ENCODE data around the gene CAMK2D. TPM values are rescaled to one million over a fixed set of nuclear protein-coding genes. Genes with fewer than 3 reads are reported as not detected.

CAMK2D gene
- total and polyA plus RNA-seq, 2 donors (not counting 1 experiment from before 2014, with no cell fraction given): 120 to 262 TPM

DNA sequence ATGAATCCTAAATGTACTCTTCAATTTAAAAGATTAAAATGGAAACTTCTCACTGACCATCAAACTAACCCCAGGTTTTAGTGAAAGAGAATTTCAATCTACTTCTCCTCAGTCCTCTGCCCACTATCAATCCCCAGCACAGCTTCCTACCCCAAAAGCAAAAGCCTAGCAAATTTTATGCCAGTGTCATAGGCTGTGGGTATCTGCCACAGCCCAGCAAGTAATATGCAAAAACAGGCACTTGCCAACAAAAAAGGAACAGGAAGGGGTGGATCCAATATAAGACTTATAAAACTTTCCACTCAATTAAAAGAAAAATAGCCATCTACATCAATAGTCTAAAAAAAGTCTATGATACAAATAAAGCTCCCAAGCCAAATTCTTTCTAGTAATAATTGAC, 22.3 kb downstream of the CAMK2D start:
- Histone ChIP-seq H3K9me3 (ENCODE audit: control insufficient read depth, insufficient read depth, low read depth, low read length) (no peaks in the 10 kb centered on the region), H2AFZ (ENCODE audit: low read length) (no peak overlapping the region), H3K4me2 (ENCODE audit: extremely low read depth, insufficient read depth, low read length) (no peak overlapping the region), H3K79me2 (ENCODE audit: control insufficient read depth, insufficient read depth, low read length) (peaks cover 76% of the 10 kb centered on the region), H3K36me3 (ENCODE audit: control insufficient read depth, insufficient read depth, low read length) (peaks cover 2% of the 10 kb centered on the region), H3K9ac (ENCODE audit: insufficient read depth, low read length) (no peak overlapping the region), H3K4me1 (ENCODE audit: control insufficient read depth, extremely low read depth, insufficient read depth, low read length) (no peaks in the 10 kb centered on the region), H3K4me3 (replicated peaks in 1 of 4; ENCODE audit: control extremely low read depth in 1 of 4, insufficient read depth in 1 of 4, low read depth in 3 of 4, low read length in 4 of 4) (no peak overlapping the region), H3K27ac (ENCODE audit: insufficient read depth, low read length) (no peak overlapping the region), H3K27me3 (ENCODE audit: control insufficient read depth, insufficient read depth, low read length) (no peaks in the 10 kb centered on the region), H4K20me1 (ENCODE audit: control insufficient read depth, extremely low read depth, insufficient read depth, low read length) (no peaks in the 10 kb centered on the region)
- TF ChIP-seq CTCF (conservative IDR thresholded peaks at IDR 0.05 in 1 of 2, IDR thresholded peaks at IDR 0.05 in 1 of 2; ENCODE audit: low read depth in 1 of 2, low read length in 2 of 2): no peak
- no peak for TF ChIP-seq EZH2 (IDR thresholded peaks at IDR 0.05; ENCODE audit: low read length, missing control alignments)
- DNase-seq (ENCODE audit: low read depth in 2 of 2): no peak

GRCh38 chr4:113738251-113738650, 23.3 kb downstream of the CAMK2D start:
- Histone ChIP-seq H3K27me3 (ENCODE audit: control insufficient read depth, insufficient read depth, low read length) (no peaks in the 10 kb centered on the region), H3K27ac (ENCODE audit: insufficient read depth, low read length) (no peak overlapping the region), H3K79me2 (ENCODE audit: control insufficient read depth, insufficient read depth, low read length) (peaks cover 76% of the 10 kb centered on the region), H3K36me3 (ENCODE audit: control insufficient read depth, insufficient read depth, low read length) (peaks cover 2% of the 10 kb centered on the region), H3K9me3 (ENCODE audit: control insufficient read depth, insufficient read depth, low read depth, low read length) (no peaks in the 10 kb centered on the region), H4K20me1 (ENCODE audit: control insufficient read depth, extremely low read depth, insufficient read depth, low read length) (no peaks in the 10 kb centered on the region), H3K9ac (ENCODE audit: insufficient read depth, low read length) (no peak overlapping the region), H3K4me1 (ENCODE audit: control insufficient read depth, extremely low read depth, insufficient read depth, low read length) (no peaks in the 10 kb centered on the region), H3K4me2 (ENCODE audit: extremely low read depth, insufficient read depth, low read length) (no peak overlapping the region), H3K4me3 (replicated peaks in 1 of 4; ENCODE audit: control extremely low read depth in 1 of 4, insufficient read depth in 1 of 4, low read depth in 3 of 4, low read length in 4 of 4) (no peak overlapping the region), H2AFZ (ENCODE audit: low read length) (no peak overlapping the region)
- DNase-seq (ENCODE audit: low read depth in 2 of 2): peak; percentile 84 to 88
- no peak for TF ChIP-seq CTCF (conservative IDR thresholded peaks at IDR 0.05 in 1 of 2, IDR thresholded peaks at IDR 0.05 in 1 of 2; ENCODE audit: low read depth in 1 of 2, low read length in 2 of 2)
- no peak for TF ChIP-seq EZH2 (IDR thresholded peaks at IDR 0.05; ENCODE audit: low read length, missing control alignments)

DNA sequence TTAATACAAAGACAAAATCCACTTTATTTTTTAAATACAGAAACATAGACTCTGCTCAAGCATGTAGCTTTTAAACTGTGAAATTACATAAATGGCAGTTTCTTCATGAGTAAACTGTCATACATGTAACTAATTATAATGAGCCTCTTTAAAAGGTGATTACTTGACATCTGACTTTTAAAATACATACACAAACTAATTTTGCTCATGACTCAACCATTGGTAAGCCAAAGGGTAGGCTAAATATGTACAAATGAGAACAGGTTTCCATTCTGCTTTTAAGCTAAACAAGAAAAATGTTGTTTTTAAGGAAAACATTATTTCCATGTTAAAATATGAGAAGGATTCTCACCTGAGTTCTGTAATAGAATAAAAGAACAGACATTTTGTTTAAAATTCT, 27.9 kb downstream of the CAMK2D start:
- Histone ChIP-seq H3K4me3 (replicated peaks in 1 of 4; ENCODE audit: control extremely low read depth in 1 of 4, insufficient read depth in 1 of 4, low read depth in 3 of 4, low read length in 4 of 4) (no peak overlapping the region), H3K4me2 (ENCODE audit: extremely low read depth, insufficient read depth, low read length) (no peak overlapping the region), H3K9ac (ENCODE audit: insufficient read depth, low read length) (no peak overlapping the region), H4K20me1 (ENCODE audit: control insufficient read depth, extremely low read depth, insufficient read depth, low read length) (no peaks in the 10 kb centered on the region), H3K9me3 (ENCODE audit: control insufficient read depth, insufficient read depth, low read depth, low read length) (no peaks in the 10 kb centered on the region), H3K27ac (ENCODE audit: insufficient read depth, low read length) (no peak overlapping the region), H3K36me3 (ENCODE audit: control insufficient read depth, insufficient read depth, low read length) (no peaks in the 10 kb centered on the region), H3K79me2 (ENCODE audit: control insufficient read depth, insufficient read depth, low read length) (peaks cover 75% of the 10 kb centered on the region), H2AFZ (ENCODE audit: low read length) (no peak overlapping the region), H3K27me3 (ENCODE audit: control insufficient read depth, insufficient read depth, low read length) (no peaks in the 10 kb centered on the region), H3K4me1 (ENCODE audit: control insufficient read depth, extremely low read depth, insufficient read depth, low read length) (no peaks in the 10 kb centered on the region)
- TF ChIP-seq CTCF (conservative IDR thresholded peaks at IDR 0.05 in 1 of 2, IDR thresholded peaks at IDR 0.05 in 1 of 2; ENCODE audit: low read depth in 1 of 2, low read length in 2 of 2) (no peak), EZH2 (IDR thresholded peaks at IDR 0.05; ENCODE audit: low read length, missing control alignments) (no peak)
- DNase-seq (ENCODE audit: low read depth in 2 of 2): no peak

All from fibroblast of lung (primary cell).